ENCODE measurements around the gene GULP1. TPM values are rescaled to one million over a fixed set of nuclear protein-coding genes. Genes with fewer than 3 reads are reported as not detected.

The GULP1 gene
- total and polyA plus RNA-seq, 7 donors = 5.6 to 18.0 (median 11.3) TPM

DNA sequence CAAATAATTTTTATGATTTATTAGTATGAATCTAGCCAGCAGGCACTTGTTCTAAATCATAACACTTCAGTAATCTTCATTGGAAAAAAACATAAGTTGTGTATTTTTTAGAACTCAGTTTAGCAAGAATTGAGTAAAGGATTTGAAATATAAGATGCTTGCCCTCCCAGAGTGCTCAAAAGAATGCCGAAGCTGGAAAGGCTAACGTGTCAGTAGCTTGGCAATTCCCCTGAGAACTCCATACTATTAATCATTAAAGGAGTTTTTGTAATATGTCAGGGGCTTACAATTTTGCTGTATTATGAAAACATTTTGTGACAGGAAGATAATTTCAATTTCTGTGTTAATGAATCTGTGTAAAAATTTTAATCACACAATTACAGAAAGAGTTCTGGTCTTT lies 122.7 kb downstream of the GULP1 start:
- WGBS, 3 donors = 12 to 27% (median 23%) methylated on average over 2 of the region's 2 CpGs
- no peak for TF ChIP-seq CTCF (IDR thresholded peaks at IDR 0.05)
- H3K27ac ChIP-seq = no peak overlapping the region
- no peaks in the 10 kb centered on the region for H3K36me3 ChIP-seq (ENCODE audit: insufficient read depth in 1 of 2, low read depth in 1 of 2)
- intact Hi-C loops (cut with DNase I) = no loop called here
- H3K27me3 ChIP-seq (ENCODE audit: insufficient read depth in 3 of 3, low read length in 2 of 3) = no peaks in the 10 kb centered on the region
- H3K9me3 ChIP-seq = no peaks in the 10 kb centered on the region
- ATAC-seq (no peak), DNase-seq (no peak)
- H3K4me1 ChIP-seq = no peaks in the 10 kb centered on the region
- H3K4me3 ChIP-seq = no peak overlapping the region

DNA sequence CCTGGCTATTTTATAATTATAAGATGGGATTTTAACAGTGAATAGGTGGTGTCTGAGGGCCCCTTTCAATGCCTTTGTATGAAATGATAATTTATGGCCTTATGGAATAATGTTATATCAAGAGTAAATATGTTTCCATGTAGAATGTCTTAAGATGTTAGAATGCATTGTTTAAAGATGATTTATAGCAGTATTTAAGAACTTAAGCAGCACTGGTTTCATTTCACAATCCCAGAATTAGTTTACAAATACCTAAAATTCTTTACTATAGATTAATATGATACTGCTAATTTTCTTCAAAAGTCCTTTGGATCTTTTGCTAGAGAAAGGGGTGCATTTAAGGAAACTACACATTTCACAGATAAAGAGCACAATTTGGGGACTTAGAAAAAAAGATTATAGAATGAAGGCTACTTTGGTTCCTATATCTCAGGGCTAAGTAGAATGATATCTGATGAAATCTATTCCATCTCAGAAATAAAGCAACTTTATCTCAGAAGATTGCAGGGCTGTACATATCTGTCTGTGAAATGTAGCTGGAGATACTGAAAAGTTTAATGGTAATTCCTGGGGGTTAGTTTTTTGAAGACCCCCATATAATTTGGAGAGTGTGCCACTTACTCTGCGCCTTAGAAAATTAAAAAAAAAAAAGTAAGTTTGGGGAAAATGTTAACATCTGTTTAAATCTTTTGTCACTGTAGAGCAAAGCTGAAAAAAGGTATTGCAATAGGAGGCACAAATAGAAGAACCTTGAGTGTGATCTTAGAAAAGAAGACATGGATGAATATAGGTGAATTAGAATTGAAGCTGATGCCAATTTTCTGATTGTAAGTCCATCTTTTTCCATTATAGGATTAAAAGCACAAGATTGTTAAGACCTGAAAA lies 123.4 kb downstream of the GULP1 start:
- intact Hi-C loops (cut with DNase I) = no loop called here
- WGBS, 3 donors = 93 to 96% (median 93%) methylated on average over 1 of the region's 1 CpG
- no peak for DNase-seq
- no peak for TF ChIP-seq CTCF (IDR thresholded peaks at IDR 0.05)
- no peaks in the 10 kb centered on the region for H3K4me1 ChIP-seq
- H3K4me3 ChIP-seq = no peak overlapping the region
- H3K9me3 ChIP-seq = no peaks in the 10 kb centered on the region
- no peaks in the 10 kb centered on the region for H3K36me3 ChIP-seq (ENCODE audit: insufficient read depth in 1 of 2, low read depth in 1 of 2)
- H3K27ac ChIP-seq = no peak overlapping the region
- no peak for ATAC-seq
- H3K27me3 ChIP-seq (ENCODE audit: insufficient read depth in 3 of 3, low read length in 2 of 3) = no peaks in the 10 kb centered on the region

GRCh38 chr2:188415754-188416083 lies 124.0 kb downstream of the GULP1 start:
- ATAC-seq = no peak
- no peak for DNase-seq
- WGBS, 3 donors = 94 to 97% (median 97%) methylated on average over 1 of the region's 1 CpG
- H3K27me3 ChIP-seq (ENCODE audit: insufficient read depth in 3 of 3, low read length in 2 of 3) = no peaks in the 10 kb centered on the region
- no peak for TF ChIP-seq CTCF (IDR thresholded peaks at IDR 0.05)
- no peak overlapping the region for H3K4me3 ChIP-seq
- no peaks in the 10 kb centered on the region for H3K4me1 ChIP-seq
- H3K9me3 ChIP-seq = no peaks in the 10 kb centered on the region
- H3K36me3 ChIP-seq (ENCODE audit: insufficient read depth in 1 of 2, low read depth in 1 of 2) = no peaks in the 10 kb centered on the region
- intact Hi-C loops (cut with DNase I) = no loop called here
- H3K27ac ChIP-seq = no peak overlapping the region

GRCh38 chr2:188416367-188416766 lies 124.7 kb downstream of the GULP1 start:
- H3K9me3 ChIP-seq = no peaks in the 10 kb centered on the region
- H3K36me3 ChIP-seq (ENCODE audit: insufficient read depth in 1 of 2, low read depth in 1 of 2) = no peaks in the 10 kb centered on the region
- no peak overlapping the region for H3K4me3 ChIP-seq
- TF ChIP-seq CTCF (IDR thresholded peaks at IDR 0.05) = no peak
- ATAC-seq = no peak
- intact Hi-C loops (cut with DNase I) = no loop called here
- H3K4me1 ChIP-seq = no peaks in the 10 kb centered on the region
- H3K27ac ChIP-seq = no peak overlapping the region
- DNase-seq = no peak
- no peaks in the 10 kb centered on the region for H3K27me3 ChIP-seq (ENCODE audit: insufficient read depth in 3 of 3, low read length in 2 of 3)

GRCh38 chr2:188422726-188423125 lies 131.1 kb downstream of the GULP1 start:
- ATAC-seq (no peak), DNase-seq (no peak)
- 63 to 90% (median 88%) methylated on average over 1 of the region's 1 CpG for WGBS, 3 donors
- no peak for TF ChIP-seq CTCF (IDR thresholded peaks at IDR 0.05)
- H3K36me3 ChIP-seq (ENCODE audit: insufficient read depth in 1 of 2, low read depth in 1 of 2) = no peaks in the 10 kb centered on the region
- H3K4me1 ChIP-seq = no peaks in the 10 kb centered on the region
- H3K27me3 ChIP-seq (ENCODE audit: insufficient read depth in 3 of 3, low read length in 2 of 3) = no peaks in the 10 kb centered on the region
- intact Hi-C loops (cut with DNase I) = no loop called here
- no peak overlapping the region for H3K4me3 ChIP-seq
- no peaks in the 10 kb centered on the region for H3K9me3 ChIP-seq
- H3K27ac ChIP-seq = no peak overlapping the region

Measured in psoas muscle (tissue), 8 donors.